Muscle of back (tissue), 11 donors: ENCODE data around the gene JAG2. TPM values are rescaled to one million over a fixed set of nuclear protein-coding genes. Genes with fewer than 3 reads are reported as not detected.
"Not testable (repeated sequence)": the region's sequence is repeated elsewhere in the genome, so short reads cannot be mapped to it uniquely, and the experiment has no call there.

Source experiments
- DNase-seq, 3 donors: peaks; one replicate each; pipeline versions ENCODE4 v3.0.0 to v3.0.0-alpha.2; 2013
- polyA plus RNA-seq, 10 donors: library from polyadenylated mRNA; unstranded; fragments of 120-200 nt; gene quantifications; one replicate each; pipeline ENCODE4 v1.2.1, GENCODE V29; 2013; ENCODE audit not compliant: insufficient read length in 10 of 10

The JAG2 gene
- polyA plus RNA-seq, 10 donors = 21.8 to 51.2 (median 35.0) TPM

DNA sequence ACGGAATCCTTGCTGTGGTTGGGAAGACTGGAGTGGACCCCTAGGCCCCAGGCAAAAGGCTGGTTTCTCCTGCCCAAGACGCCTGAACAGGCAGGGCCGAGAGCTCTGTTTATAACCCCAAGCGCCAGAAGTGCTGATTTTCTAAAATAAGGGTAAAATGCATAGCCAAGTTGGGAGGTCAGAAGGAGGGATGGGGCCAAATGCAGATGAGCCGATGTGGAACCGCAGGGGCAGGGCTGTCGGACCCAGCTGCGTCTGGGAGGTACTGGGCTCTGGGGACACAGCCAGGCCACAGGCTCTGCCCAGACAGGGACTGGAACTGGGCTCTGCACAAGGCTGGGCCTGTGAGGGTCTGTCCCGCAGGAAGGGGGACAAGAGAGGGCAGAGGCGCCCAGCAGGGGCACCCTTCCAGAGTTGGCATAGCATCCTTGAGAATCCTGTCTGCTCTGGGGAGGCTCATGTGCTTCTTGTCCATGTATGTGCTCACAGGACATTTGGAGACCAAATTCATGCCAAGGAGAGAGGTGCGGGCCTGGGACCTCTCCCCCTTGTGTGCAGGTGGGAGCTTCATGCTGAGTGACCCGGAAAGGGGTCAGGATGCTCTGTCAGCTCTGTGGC, 49.1 kb downstream of the JAG2 start:
- no peak for DNase-seq

- no peak for DNase-seq
These were observed 49.7 kb downstream of the JAG2 start for GRCh38 chr14:105118646-105119407.

GRCh38 chr14:105117710-105118385, 50.7 kb downstream of the JAG2 start:
- DNase-seq = no peak

DNA sequence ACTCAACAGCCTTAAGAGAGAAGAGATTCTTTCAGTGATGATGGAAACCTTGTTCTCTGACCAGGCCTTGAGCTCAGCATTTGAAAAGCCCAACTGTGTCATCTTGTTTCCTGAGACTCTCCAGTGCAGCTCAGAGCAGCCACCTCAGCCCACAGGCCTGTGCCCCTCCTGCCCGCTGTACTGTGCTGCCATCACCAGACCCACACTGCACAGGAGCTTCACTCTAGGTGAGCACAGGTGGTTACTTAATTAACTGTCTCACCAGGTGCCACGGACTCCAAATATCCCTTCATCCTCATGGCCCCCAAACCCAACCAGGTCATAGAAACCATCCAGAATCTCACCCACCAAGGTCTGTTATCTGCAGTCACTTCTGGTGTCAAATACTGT, 51.3 kb downstream of the JAG2 start:
- DNase-seq = no peak

GRCh38 chr14:105116451-105117256, 51.9 kb downstream of the JAG2 start:
- no peak for DNase-seq

DNA sequence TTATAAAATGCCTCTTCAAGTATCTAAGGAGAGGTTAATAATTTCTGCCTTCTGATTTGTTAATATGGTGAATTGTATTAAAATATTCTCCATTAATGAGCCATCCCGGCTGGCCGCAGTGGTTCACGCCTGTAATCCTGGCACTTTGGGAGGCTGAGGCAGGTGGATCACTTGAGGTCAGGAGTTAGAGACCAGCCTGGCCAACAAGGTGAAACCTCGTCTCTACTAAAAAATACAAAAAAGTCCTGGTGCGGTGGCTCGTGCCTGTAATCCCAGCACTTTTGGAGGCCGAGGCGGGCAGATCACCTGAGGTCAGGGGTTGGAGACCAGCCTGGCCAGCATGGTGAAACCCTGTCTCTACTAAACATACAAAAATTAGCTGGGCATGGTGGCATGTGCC, 59.3 kb downstream of the JAG2 start:
- not testable (repeated sequence) for DNase-seq

- no peak for DNase-seq
These were observed 60.1 kb downstream of the JAG2 start for GRCh38 chr14:105108516-105108864.

- no peak for DNase-seq
These were observed 60.6 kb downstream of the JAG2 start for GRCh38 chr14:105107781-105108515.

GRCh38 chr14:105107351-105107750, 61.2 kb downstream of the JAG2 start:
- no peak for DNase-seq

- no peak for DNase-seq
These were observed 63.4 kb downstream of the JAG2 start for GRCh38 chr14:105105158-105105557.

- DNase-seq = no peak
These were observed 65.7 kb downstream of the JAG2 start for GRCh38 chr14:105102893-105103292.

DNA sequence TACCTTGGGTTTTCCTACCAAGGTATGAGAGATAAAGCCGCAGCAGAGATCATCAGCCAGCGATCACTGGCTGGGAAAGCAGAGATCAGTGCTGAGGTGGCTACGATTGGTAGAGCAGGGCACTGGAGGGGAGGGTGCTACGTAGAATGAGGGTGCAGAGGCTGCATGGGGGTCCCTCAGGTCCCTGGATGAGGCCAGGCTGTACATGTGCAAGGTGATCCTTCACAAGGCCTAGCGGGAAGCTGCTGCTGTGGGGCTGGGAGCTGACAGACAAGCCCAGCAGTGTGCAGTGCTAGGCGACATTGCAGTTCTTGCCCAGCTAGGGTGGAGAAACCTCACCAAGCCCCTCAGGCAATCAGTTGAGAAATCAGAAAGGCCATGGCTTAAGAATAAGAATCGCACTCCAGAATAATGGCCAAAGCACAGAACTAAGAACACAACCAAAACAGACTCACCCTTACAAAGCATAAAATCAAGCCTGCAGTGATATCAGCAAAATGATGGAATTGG, 66.2 kb downstream of the JAG2 start:
- no peak for DNase-seq

DNA sequence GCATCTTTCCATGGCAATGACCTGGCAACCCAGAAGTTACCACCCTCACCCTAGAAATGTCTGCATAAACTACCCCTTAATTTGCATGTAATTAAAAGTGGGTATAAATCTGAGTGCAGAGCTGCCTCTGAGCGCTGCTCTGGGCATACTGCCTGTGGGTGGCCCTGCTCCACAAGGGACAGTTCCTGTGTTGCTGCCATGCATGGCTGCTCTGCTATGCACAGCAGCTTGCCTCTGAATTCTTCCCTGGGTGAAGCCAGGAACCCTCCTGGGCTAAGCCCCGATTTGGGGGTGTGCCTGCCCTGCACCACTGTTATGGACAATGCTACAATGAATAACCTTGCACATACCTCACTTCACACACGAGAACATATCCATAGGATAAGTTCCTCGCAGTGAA, 67.7 kb downstream of the JAG2 start:
- no peak for DNase-seq

GRCh38 chr14:105099778-105100177, 68.8 kb downstream of the JAG2 start:
- no peak for DNase-seq

DNA sequence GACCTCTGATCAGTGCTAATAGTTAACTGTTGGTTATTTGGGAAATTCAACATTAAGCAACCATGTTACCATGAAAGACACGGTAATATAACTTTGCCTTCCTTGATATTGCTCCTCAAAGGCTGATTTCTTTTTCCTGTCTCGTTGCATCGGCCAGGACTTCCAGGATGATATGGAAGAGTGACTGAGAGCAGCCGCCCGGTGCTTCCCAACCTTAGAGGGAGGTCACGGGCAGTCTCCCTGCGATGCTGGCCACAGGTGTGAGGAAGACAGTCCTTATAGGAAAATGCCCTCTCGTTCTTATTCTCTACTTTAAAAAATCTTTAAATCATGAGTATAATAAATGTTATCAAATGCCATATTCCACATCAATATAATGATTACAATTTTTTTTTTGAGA, 70.3 kb downstream of the JAG2 start:
- DNase-seq = no peak

DNA sequence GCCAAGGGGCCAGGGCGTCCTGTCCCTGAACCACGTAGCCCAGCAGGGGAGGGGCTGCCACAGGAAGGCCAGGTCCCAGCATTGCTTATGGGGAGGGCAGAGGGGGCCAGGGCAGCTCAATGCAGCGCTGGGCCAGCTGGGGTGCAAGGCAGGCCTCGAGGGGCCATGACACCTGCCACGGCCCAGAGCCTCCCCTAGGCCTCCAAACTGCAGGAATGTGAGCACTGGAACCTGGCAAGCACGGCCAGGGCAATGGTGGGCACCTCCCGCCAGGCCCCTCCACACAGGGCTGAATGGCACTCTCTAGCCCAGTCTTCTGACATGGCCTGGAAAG, 70.8 kb downstream of the JAG2 start:
- DNase-seq = no peak

- no peak for DNase-seq
These were observed 72.2 kb downstream of the JAG2 start for GRCh38 chr14:105096206-105096875.

DNA sequence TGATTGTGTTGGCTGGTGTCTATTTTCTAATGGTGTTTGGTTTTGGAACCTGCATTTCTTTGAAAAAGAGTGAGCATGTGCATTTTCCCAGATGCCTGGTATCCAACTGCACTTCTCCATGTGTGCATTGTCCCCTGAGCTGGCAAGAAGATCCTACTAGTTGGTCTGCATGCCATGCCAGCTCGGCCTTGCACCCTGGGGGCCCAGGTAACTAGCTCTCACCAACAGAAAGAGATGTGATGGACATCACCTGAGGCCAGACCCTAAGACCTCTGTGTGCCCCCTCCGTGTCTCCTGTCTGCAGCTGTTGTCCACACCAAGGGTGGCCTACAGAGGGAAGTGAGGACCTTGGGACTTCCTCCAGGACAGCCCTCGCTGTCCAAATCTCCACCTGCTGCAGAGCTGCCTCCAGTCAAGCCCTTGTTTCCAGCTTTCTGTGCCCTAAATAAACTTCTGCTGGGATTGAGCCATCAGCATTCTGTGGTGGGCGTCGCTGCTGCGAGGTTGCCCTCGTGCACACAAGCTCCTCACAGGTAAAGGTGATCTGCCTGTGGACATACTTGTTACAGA, 73.3 kb downstream of the JAG2 start:
- no peak for DNase-seq

DNA sequence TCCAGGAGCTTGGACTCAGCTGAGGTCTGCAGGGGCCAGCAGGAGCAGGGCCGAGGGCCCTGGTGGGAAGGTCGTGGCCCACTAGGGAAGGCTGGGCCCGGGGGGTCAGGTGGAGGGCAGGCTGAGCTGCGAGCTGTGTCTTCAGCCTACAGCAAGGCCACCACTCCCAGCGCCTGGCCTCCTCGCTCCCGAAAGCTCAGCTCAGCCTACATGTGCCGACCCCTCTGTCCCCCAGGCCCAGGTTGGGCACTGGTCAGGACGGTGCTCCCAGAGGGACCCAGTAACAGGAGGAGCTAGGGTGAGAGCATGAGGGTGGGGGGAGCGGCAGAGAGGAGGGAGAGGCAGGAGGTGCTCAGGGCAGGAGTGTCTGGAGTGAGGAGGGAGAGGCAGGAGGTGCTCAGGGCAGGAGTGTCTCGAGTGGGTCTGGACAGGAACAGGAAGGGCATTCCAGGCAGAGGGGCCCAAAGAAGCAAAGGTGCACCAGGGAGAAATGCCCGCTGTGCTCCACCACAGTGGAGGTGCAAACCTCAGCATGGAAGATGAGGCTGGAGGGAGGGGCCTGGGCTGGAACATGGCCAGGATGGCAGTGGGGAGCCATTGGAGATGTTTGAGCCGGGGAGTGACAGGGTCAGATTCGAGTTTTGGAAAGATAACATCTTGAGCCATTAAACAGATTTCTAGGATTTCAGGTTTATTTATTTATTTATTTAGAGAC, 74.2 kb downstream of the JAG2 start:
- DNase-seq = no peak
